IPS-18a (cell line): Measurements from ENCODE around the gene MAGEB2.
"Not testable (repeated sequence)": the region's sequence is repeated elsewhere in the genome, so short reads cannot be mapped to it uniquely, and the experiment has no call there.

Source experiments
- H3K27ac ChIP-seq: one replicate; pipeline ENCODE4 v1.5.1; 2013; ENCODE audit warnings: low read length
- H3K27me3 ChIP-seq: one replicate; pipeline ENCODE4 v1.6.1; 2013; ENCODE audit warnings: mild to moderate bottlenecking, low read length; ENCODE audit not compliant: control insufficient read depth, insufficient read depth
- H3K36me3 ChIP-seq: one replicate; pipeline ENCODE4 v1.6.1; 2013; ENCODE audit warnings: low read depth, low read length; ENCODE audit not compliant: control insufficient read depth
- H3K4me1 ChIP-seq: one replicate; pipeline ENCODE4 v1.6.1; 2013; ENCODE audit warnings: low read depth, low read length; ENCODE audit not compliant: control insufficient read depth
- H3K4me3 ChIP-seq: one replicate; pipeline ENCODE4 v1.5.1; 2013; ENCODE audit warnings: low read length
- H3K9ac ChIP-seq: one replicate; pipeline ENCODE4 v1.6.1; 2013; ENCODE audit warnings: mild to moderate bottlenecking, low read length, moderate library complexity
- H3K9me3 ChIP-seq: one replicate; pipeline ENCODE4 v1.6.1; 2013; ENCODE audit warnings: low read depth, low read length; ENCODE audit not compliant: control insufficient read depth

MAGEB2 gene

DNA sequence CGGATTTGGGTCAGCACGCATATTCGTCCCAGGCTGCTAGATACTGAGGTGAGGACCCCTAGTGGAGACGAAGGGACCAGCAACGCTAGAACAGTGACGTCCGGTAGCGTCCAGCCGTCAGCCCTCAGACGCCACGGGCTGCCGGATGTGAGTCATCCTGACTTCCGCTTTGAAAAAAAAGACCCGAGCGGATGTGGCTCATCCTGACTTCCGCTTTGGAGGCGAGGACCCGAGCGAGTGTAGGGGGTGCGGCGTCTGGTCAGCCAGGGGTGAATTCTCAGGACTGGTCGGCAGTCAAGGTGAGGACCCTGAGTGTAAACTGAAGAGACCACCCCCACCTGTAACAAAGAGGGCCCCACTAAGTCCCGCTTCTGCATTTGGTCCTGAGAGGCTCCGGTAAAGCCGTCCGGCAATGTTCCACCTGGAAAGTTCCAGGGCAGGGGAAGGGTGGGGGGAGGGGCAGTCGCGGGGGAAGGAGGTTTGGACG lies at the start of gene MAGEB2:
Gene MAGEB2, plus strand, starts transcription at position 207 of the 487 bp plus-strand sequence. CDS start 3,018 bp downstream, outside the sequence.
- H3K27me3 ChIP-seq: no peaks in the 10 kb centered on the region
- H3K9me3 ChIP-seq: peaks cover 12% of the 10 kb centered on the region
- H3K4me3 ChIP-seq: no peak within 1 kb of the TSS
- H3K4me1 ChIP-seq: peaks cover 7% of the 10 kb centered on the region
- no peak within 1 kb of the TSS for H3K9ac ChIP-seq
- no peak within 1 kb of the TSS for H3K27ac ChIP-seq
- no peaks in the 10 kb centered on the region for H3K36me3 ChIP-seq

GRCh38 chrX:30170900-30171299 lies 44.5 kb upstream of the MAGEB2 start:
- no peaks in the 10 kb centered on the region for H3K36me3 ChIP-seq
- H3K9ac ChIP-seq: no peak overlapping the region
- H3K9me3 ChIP-seq: no peaks in the 10 kb centered on the region
- no peak overlapping the region for H3K27ac ChIP-seq
- H3K27me3 ChIP-seq: no peaks in the 10 kb centered on the region
- no peaks in the 10 kb centered on the region for H3K4me1 ChIP-seq
- no peak overlapping the region for H3K4me3 ChIP-seq

DNA sequence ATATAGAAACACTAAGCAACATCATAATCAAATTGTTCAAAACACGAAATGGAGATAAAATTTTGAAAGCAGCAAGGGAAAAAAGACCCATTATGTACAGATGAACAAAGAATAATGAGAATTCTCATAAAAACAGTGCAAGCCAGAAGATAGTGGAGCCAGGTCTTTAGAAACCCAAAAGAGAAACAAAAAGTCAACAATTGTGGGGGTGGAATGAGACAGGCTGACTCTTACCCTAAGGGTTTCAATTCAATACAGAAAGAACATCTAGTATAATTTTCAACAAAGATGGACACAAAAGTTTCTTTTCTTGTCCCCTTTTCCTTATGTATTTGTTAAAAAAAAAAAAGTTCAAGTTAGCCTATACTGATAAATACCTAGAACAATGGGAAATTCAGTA lies 34.0 kb upstream of the MAGEB2 start:
- H3K27ac ChIP-seq: no peak overlapping the region
- H3K9ac ChIP-seq: no peak overlapping the region
- no peaks in the 10 kb centered on the region for H3K36me3 ChIP-seq
- H3K27me3 ChIP-seq: no peaks in the 10 kb centered on the region
- H3K9me3 ChIP-seq: peaks cover 5% of the 10 kb centered on the region
- no peak overlapping the region for H3K4me3 ChIP-seq
- H3K4me1 ChIP-seq: peaks cover 3% of the 10 kb centered on the region

- Histone ChIP-seq H3K36me3 (no peaks in the 10 kb centered on the region), H3K4me3 (no peak overlapping the region), H3K4me1 (peaks cover 3% of the 10 kb centered on the region), H3K9me3 (peaks cover 10% of the 10 kb centered on the region), H3K27ac (no peak overlapping the region), H3K27me3 (no peaks in the 10 kb centered on the region), H3K9ac (no peak overlapping the region)
These were observed 31.8 kb upstream of the MAGEB2 start for GRCh38 chrX:30183554-30183953.

DNA sequence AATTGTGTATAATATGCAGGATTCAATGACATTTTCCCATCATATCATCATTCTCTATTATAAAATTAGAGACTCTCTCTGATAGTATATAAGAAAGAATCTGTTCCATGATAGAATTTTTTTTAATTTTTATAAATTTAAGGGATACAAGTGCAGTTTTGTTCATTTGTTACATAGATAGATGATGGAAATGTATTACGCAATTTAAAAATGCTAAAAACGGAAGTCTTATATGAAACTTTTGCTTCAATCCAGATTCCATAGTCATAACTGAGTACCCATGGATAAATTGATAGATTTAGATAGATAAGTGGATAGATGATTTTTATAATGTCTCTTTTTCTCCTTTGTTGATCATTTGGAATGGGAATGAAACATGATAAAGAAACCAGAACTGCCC lies 24.9 kb upstream of the MAGEB2 start:
- Histone ChIP-seq H3K4me3 (no peak overlapping the region), H3K9me3 (peaks cover 13% of the 10 kb centered on the region), H3K27me3 (no peaks in the 10 kb centered on the region), H3K9ac (no peak overlapping the region), H3K27ac (no peak overlapping the region), H3K36me3 (no peaks in the 10 kb centered on the region), H3K4me1 (peaks cover 4% of the 10 kb centered on the region)

GRCh38 chrX:30193910-30194309 lies 21.5 kb upstream of the MAGEB2 start:
- H3K27me3 ChIP-seq, H3K4me3 ChIP-seq, H3K27ac ChIP-seq, H3K4me1 ChIP-seq, H3K9ac ChIP-seq, H3K36me3 ChIP-seq: not testable (repeated sequence)
- H3K9me3 ChIP-seq: peaks cover 11% of the 10 kb centered on the region

DNA sequence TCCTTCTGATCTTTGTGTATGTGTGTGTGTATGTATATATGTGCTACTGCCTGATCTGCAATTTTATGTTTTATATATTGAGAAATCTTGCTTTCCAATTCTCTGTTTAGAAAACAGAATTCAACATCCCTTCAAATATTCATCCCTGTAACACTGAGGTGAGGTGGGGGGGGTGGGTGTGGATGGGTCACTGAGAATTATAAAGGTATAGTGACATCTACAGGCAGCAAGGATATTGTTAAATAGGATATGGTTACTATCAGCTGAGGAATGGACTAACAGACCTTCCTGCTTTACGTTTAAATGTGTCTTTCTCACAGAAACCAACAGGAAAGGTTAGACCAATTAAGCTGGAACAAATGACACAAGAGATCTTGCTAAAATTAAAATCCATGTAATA lies 19.0 kb upstream of the MAGEB2 start:
- no peaks in the 10 kb centered on the region for H3K27me3 ChIP-seq
- H3K36me3 ChIP-seq: no peaks in the 10 kb centered on the region
- H3K9ac ChIP-seq: no peak overlapping the region
- H3K4me3 ChIP-seq: no peak overlapping the region
- no peak overlapping the region for H3K27ac ChIP-seq
- H3K4me1 ChIP-seq: peaks cover 7% of the 10 kb centered on the region
- peaks cover 21% of the 10 kb centered on the region for H3K9me3 ChIP-seq

DNA sequence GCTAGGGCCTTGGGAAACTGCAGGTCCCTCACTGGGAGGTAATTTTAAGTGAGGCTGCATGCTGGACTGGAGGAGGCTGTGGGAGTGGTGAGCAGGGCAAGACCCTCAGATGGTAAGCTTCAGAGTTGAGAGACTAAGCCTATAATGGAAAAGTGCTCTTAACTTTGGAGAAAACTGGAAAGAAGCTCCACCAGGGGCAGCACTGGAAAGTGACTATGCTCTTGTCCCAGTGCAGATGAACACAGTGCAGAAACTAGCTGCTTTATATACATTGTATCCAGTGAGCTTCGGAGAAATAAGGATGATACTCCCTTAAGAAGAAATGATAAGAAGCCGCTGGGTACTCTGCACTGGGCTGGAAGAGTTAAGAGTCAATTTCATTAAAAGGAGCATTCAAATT lies 3.2 kb upstream of the MAGEB2 start:
- H3K4me3 ChIP-seq: no peak overlapping the region
- H3K36me3 ChIP-seq: no peaks in the 10 kb centered on the region
- H3K27ac ChIP-seq: no peak overlapping the region
- H3K9me3 ChIP-seq: peaks cover 15% of the 10 kb centered on the region
- H3K27me3 ChIP-seq: no peaks in the 10 kb centered on the region
- no peaks in the 10 kb centered on the region for H3K4me1 ChIP-seq
- H3K9ac ChIP-seq: no peak overlapping the region

DNA sequence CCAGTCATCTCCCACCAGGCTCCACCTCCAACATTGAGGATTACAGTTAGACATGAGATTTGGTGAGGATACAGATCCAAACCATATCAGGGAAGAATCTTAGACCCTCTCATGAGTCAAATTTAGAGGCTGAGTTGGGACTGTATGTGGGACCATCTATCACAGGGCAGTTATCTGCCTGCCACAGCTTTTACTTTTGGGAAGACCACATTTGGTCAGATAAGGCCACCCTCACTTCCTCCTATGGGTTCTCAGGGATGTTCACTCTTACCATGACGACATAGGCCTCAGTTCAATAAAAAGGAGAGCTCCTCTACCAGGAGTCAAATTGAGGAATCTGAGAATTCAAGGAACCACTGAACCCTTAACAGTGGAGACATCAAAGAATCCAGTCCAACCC lies 2.1 kb downstream of the MAGEB2 start:
- Histone ChIP-seq H3K36me3 (no peaks in the 10 kb centered on the region), H3K27ac (no peak overlapping the region), H3K27me3 (no peaks in the 10 kb centered on the region), H3K9me3 (peaks cover 20% of the 10 kb centered on the region), H3K4me1 (peaks cover 7% of the 10 kb centered on the region), H3K9ac (no peak overlapping the region), H3K4me3 (no peak overlapping the region)

DNA sequence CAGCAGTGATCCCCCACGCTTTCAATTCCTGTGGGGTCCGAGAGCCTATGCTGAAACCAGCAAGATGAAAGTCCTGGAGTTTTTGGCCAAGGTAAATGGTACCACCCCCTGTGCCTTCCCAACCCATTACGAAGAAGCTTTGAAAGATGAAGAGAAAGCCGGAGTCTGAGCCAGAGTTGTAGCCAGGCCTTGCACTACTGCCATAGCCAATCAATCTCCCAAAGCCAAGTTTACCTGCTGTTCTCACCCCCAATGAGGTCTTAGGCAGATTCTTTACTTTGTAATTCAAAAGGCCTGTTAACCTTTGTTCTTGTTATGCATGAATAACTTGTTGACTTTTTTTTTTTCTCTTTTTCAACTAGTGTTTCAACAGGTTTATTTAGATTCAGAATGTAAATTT lies 4.0 kb downstream of the MAGEB2 start:
- peaks cover 7% of the 10 kb centered on the region for H3K4me1 ChIP-seq
- no peaks in the 10 kb centered on the region for H3K27me3 ChIP-seq
- no peak overlapping the region for H3K27ac ChIP-seq
- H3K9me3 ChIP-seq: peaks cover 22% of the 10 kb centered on the region
- no peak overlapping the region for H3K9ac ChIP-seq
- peak overlapping the region; percentile 13 for H3K4me3 ChIP-seq
- H3K36me3 ChIP-seq: no peaks in the 10 kb centered on the region

DNA sequence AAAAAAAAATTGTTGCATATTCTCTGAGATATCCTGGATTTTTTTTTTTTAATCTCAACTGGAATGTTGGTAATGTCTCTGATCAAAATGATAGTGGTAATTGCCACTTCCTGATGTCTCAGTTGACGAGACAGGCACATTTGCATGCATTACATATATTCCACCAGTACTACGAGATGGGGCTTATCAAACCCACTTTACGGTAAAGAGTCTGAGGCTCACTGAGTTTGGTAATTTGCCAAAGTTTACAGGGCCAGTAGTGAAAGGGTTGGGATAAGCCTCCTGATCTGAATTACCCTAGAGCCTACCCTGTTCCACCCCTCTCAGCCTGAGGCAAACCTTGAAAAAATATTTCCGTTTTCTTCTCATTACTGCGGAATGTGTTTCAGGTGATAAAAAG lies 5.3 kb downstream of the MAGEB2 start:
- Histone ChIP-seq H3K27me3 (no peaks in the 10 kb centered on the region), H3K9ac (no peak overlapping the region), H3K4me1 (peaks cover 7% of the 10 kb centered on the region), H3K9me3 (peaks cover 22% of the 10 kb centered on the region), H3K36me3 (no peaks in the 10 kb centered on the region), H3K27ac (no peak overlapping the region), H3K4me3 (no peak overlapping the region)

GRCh38 chrX:30224536-30224935 lies 9.2 kb downstream of the MAGEB2 start:
- H3K27ac ChIP-seq: no peak overlapping the region
- peaks cover 5% of the 10 kb centered on the region for H3K4me1 ChIP-seq
- no peaks in the 10 kb centered on the region for H3K27me3 ChIP-seq
- peaks cover 24% of the 10 kb centered on the region for H3K9me3 ChIP-seq
- H3K9ac ChIP-seq: no peak overlapping the region
- H3K4me3 ChIP-seq: no peak overlapping the region
- no peaks in the 10 kb centered on the region for H3K36me3 ChIP-seq
